ENCODE measurements around the gene NUP85. TPM values are rescaled to one million over a fixed set of nuclear protein-coding genes. Genes with fewer than 3 reads are reported as not detected.
A peak's percentile ranks its signal among the peaks of the same experiment; 100 is the strongest.

Gene NUP85
- total and polyA plus RNA-seq, 4 donors: 15.2 to 36.3 (median 29.5) TPM

DNA sequence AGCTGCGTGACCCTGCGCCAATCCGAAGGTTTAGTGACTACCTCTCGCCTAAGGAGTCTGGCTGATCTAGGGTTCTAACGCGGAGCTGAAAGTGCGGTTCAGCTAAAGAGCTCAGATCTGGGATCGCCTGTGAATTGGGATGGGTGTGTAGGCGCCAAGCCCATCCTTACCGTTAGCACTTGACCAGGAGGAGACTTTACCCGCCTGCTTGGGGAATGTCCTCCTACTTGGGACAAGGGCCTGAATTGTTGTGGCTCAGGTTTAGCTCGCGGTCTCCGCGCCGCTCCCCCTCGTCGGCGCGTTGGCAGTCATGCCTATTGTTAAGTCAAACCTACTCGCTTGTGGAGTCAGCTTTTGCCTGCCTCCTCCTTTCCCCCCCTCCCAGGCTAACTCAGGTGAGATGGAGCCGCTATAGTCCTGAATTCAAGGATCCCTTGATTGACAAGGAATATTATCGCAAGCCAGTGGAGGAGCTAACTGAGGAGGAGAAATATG is 56.7 kb downstream of the NUP85 start:
- Histone ChIP-seq H3K9ac (ENCODE audit: low read depth in 1 of 2, low read length in 2 of 2) (peak overlapping the region; percentile 93 to 98), H3K27ac (ENCODE audit: low read depth in 1 of 2, low read length in 2 of 2) (peak overlapping the region; percentile 92 to 95), H3K4me3 (ENCODE audit: low read depth in 1 of 3, low read length in 3 of 3) (peak overlapping the region; percentile 79 to 100 (median 96)), H3K27me3 (ENCODE audit: control insufficient read depth in 4 of 4, insufficient read depth in 4 of 4, low read length in 3 of 4) (no peaks in the 10 kb centered on the region), H3K9me3 (ENCODE audit: control insufficient read depth in 4 of 4, low read length in 3 of 4) (no peaks in the 10 kb centered on the region), H3K36me3 (ENCODE audit: control insufficient read depth in 4 of 4, insufficient read depth in 3 of 4, low read depth in 1 of 4, low read length in 3 of 4) (peaks cover 5 to 23% (median 19%) of the 10 kb centered on the region in 4 donors), H3K4me1 (ENCODE audit: control insufficient read depth in 4 of 4, insufficient read depth in 4 of 4, low read length in 3 of 4) (peaks cover 0 to 38% (median 24%) of the 10 kb centered on the region in 4 donors)
- under 1% methylated on average over 23 of the region's 23 CpGs for WGBS
- no peak for DNase-seq (ENCODE audit: low spot score)
- TF ChIP-seq HNF4G (IDR thresholded peaks at IDR 0.05) (no peak), RXRA (IDR thresholded peaks at IDR 0.05) (no peak), FOXA2 (IDR thresholded peaks at IDR 0.05) (no peak), TAF1 (conservative IDR thresholded peaks at IDR 0.05) (no peak), HNF4A (conservative IDR thresholded peaks at IDR 0.05) (no peak), NR2F2 (IDR thresholded peaks at IDR 0.05) (no peak), GABPA (IDR thresholded peaks at IDR 0.05 in 1 of 2, conservative IDR thresholded peaks at IDR 0.05 in 1 of 2) (no peak)
- TF ChIP-seq, protein P1, sequence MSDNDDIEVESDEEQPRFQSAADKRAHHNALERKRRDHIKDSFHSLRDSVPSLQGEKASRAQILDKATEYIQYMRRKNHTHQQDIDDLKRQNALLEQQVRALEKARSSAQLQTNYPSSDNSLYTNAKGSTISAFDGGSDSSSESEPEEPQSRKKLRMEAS (IDR thresholded peaks at IDR 0.05): no peak
- TF ChIP-seq, protein P2, sequence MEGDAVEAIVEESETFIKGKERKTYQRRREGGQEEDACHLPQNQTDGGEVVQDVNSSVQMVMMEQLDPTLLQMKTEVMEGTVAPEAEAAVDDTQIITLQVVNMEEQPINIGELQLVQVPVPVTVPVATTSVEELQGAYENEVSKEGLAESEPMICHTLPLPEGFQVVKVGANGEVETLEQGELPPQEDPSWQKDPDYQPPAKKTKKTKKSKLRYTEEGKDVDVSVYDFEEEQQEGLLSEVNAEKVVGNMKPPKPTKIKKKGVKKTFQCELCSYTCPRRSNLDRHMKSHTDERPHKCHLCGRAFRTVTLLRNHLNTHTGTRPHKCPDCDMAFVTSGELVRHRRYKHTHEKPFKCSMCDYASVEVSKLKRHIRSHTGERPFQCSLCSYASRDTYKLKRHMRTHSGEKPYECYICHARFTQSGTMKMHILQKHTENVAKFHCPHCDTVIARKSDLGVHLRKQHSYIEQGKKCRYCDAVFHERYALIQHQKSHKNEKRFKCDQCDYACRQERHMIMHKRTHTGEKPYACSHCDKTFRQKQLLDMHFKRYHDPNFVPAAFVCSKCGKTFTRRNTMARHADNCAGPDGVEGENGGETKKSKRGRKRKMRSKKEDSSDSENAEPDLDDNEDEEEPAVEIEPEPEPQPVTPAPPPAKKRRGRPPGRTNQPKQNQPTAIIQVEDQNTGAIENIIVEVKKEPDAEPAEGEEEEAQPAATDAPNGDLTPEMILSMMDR (IDR thresholded peaks at IDR 0.05; ENCODE audit: low read depth, low read length, missing input control): no peak
- TF ChIP-seq, protein P3, sequence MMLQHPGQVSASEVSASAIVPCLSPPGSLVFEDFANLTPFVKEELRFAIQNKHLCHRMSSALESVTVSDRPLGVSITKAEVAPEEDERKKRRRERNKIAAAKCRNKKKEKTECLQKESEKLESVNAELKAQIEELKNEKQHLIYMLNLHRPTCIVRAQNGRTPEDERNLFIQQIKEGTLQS (IDR thresholded peaks at IDR 0.05): no peak
- TF ChIP-seq, protein P4, sequence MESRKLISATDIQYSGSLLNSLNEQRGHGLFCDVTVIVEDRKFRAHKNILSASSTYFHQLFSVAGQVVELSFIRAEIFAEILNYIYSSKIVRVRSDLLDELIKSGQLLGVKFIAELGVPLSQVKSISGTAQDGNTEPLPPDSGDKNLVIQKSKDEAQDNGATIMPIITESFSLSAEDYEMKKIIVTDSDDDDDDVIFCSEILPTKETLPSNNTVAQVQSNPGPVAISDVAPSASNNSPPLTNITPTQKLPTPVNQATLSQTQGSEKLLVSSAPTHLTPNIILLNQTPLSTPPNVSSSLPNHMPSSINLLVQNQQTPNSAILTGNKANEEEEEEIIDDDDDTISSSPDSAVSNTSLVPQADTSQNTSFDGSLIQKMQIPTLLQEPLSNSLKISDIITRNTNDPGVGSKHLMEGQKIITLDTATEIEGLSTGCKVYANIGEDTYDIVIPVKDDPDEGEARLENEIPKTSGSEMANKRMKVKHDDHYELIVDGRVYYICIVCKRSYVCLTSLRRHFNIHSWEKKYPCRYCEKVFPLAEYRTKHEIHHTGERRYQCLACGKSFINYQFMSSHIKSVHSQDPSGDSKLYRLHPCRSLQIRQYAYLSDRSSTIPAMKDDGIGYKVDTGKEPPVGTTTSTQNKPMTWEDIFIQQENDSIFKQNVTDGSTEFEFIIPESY (IDR thresholded peaks at IDR 0.05): no peak

DNA sequence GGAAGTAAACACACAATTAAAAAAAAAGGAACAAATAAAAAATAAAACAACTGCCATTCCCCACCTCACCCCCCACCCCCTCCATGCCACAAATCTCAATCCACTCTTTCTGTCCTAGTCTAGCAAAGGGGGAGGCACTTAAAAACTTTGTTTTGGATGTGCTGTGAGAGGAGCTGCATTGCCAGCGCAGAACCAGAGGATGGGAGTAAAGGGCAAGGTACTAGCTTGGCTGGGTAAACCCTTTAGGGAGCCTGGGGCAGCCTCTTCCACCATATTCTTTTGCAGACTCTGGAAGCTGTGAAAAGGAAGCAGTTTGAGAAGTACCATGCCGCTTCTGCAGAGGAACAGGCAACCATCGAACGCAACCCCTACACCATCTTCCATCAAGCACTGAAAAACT is 57.6 kb downstream of the NUP85 start:
- H3K9me3 ChIP-seq (ENCODE audit: control insufficient read depth in 4 of 4, low read length in 3 of 4): no peaks in the 10 kb centered on the region
- H3K27ac ChIP-seq (ENCODE audit: low read depth in 1 of 2, low read length in 2 of 2): no peak overlapping the region
- peaks cover 0 to 45% (median 24%) of the 10 kb centered on the region in 4 donors for H3K4me1 ChIP-seq (ENCODE audit: control insufficient read depth in 4 of 4, insufficient read depth in 4 of 4, low read length in 3 of 4)
- DNase-seq (ENCODE audit: low spot score): no peak
- H3K4me3 ChIP-seq (ENCODE audit: low read depth in 1 of 3, low read length in 3 of 3): no peak overlapping the region
- H3K27me3 ChIP-seq (ENCODE audit: control insufficient read depth in 4 of 4, insufficient read depth in 4 of 4, low read length in 3 of 4): no peaks in the 10 kb centered on the region
- no peak overlapping the region for H3K9ac ChIP-seq (ENCODE audit: low read depth in 1 of 2, low read length in 2 of 2)
- WGBS: 88% methylated on average over 4 of the region's 4 CpGs
- H3K36me3 ChIP-seq (ENCODE audit: control insufficient read depth in 4 of 4, insufficient read depth in 3 of 4, low read depth in 1 of 4, low read length in 3 of 4): peaks cover 5 to 23% (median 19%) of the 10 kb centered on the region in 4 donors
- no peak for TF ChIP-seq GABPA (IDR thresholded peaks at IDR 0.05 in 1 of 2, conservative IDR thresholded peaks at IDR 0.05 in 1 of 2)
- TF ChIP-seq RXRA (IDR thresholded peaks at IDR 0.05): no peak
- TF ChIP-seq TAF1 (conservative IDR thresholded peaks at IDR 0.05): no peak
- TF ChIP-seq SP1 (IDR thresholded peaks at IDR 0.05): no peak
- no peak for TF ChIP-seq HNF4A (conservative IDR thresholded peaks at IDR 0.05)
- no peak for TF ChIP-seq FOXA1 (IDR thresholded peaks at IDR 0.05)
- no peak for TF ChIP-seq NR2F2 (IDR thresholded peaks at IDR 0.05)
- TF ChIP-seq, protein P4 (IDR thresholded peaks at IDR 0.05): no peak
- no peak for TF ChIP-seq HNF4G (IDR thresholded peaks at IDR 0.05)
- TF ChIP-seq, protein P5, sequence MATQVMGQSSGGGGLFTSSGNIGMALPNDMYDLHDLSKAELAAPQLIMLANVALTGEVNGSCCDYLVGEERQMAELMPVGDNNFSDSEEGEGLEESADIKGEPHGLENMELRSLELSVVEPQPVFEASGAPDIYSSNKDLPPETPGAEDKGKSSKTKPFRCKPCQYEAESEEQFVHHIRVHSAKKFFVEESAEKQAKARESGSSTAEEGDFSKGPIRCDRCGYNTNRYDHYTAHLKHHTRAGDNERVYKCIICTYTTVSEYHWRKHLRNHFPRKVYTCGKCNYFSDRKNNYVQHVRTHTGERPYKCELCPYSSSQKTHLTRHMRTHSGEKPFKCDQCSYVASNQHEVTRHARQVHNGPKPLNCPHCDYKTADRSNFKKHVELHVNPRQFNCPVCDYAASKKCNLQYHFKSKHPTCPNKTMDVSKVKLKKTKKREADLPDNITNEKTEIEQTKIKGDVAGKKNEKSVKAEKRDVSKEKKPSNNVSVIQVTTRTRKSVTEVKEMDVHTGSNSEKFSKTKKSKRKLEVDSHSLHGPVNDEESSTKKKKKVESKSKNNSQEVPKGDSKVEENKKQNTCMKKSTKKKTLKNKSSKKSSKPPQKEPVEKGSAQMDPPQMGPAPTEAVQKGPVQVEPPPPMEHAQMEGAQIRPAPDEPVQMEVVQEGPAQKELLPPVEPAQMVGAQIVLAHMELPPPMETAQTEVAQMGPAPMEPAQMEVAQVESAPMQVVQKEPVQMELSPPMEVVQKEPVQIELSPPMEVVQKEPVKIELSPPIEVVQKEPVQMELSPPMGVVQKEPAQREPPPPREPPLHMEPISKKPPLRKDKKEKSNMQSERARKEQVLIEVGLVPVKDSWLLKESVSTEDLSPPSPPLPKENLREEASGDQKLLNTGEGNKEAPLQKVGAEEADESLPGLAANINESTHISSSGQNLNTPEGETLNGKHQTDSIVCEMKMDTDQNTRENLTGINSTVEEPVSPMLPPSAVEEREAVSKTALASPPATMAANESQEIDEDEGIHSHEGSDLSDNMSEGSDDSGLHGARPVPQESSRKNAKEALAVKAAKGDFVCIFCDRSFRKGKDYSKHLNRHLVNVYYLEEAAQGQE (IDR thresholded peaks at IDR 0.05): no peak
- TF ChIP-seq FOXA2 (IDR thresholded peaks at IDR 0.05): no peak
- no peak for TF ChIP-seq JUND (IDR thresholded peaks at IDR 0.05)
- TF ChIP-seq EGR1 (IDR thresholded peaks at IDR 0.05; ENCODE audit: low read depth in 2 of 2): no peak
- TF ChIP-seq, protein P3 (IDR thresholded peaks at IDR 0.05): no peak
- no peak for TF ChIP-seq YY1 (IDR thresholded peaks at IDR 0.05)
- TF ChIP-seq, protein P2 (IDR thresholded peaks at IDR 0.05; ENCODE audit: low read depth, low read length, missing input control): no peak
- TF ChIP-seq, protein P1 (IDR thresholded peaks at IDR 0.05): no peak

Measured in liver (tissue), 9 donors.